Measurements from ENCODE around the gene FAM117A. TPM values are rescaled to one million over a fixed set of nuclear protein-coding genes. Genes with fewer than 3 reads are reported as not detected.
A peak's percentile ranks its signal among the peaks of the same experiment; 100 is the strongest.

The FAM117A gene
- polyA plus RNA-seq, 1 experiment: 2.5 TPM

GRCh38 chr17:49694847-49695697 lies 68.9 kb downstream of the FAM117A start:
- no peaks in the 10 kb centered on the region for H3K27me3 ChIP-seq (ENCODE audit: control insufficient read depth, insufficient read depth, low read length)
- POLR2A ChIA-PET: no interaction called here
- TF ChIP-seq CTCF (IDR thresholded peaks at IDR 0.05; ENCODE audit: low read depth, low read length): peak; percentile 95
- no peak for DNase-seq (ENCODE audit: low read depth, low spot score)
- no peak overlapping the region for H3K27ac ChIP-seq (ENCODE audit: low read depth, low read length)
- H3K4me3 ChIP-seq (ENCODE audit: low read depth, low read length): no peak overlapping the region
- H3K9me3 ChIP-seq (ENCODE audit: control insufficient read depth, insufficient read depth, low read length): no peaks in the 10 kb centered on the region
- CTCF ChIA-PET: interaction anchor here (0.8 to 9.7 kb wide), 14 partner anchors 10 to 138 kb away, joined by 3 to 99 read pairs (median 6); partner anchors contain the start of genes NXPH3 and SLC35B1

- Histone ChIP-seq H3K27ac (ENCODE audit: low read depth, low read length) (no peak overlapping the region), H3K27me3 (ENCODE audit: control insufficient read depth, insufficient read depth, low read length) (no peaks in the 10 kb centered on the region), H3K9me3 (ENCODE audit: control insufficient read depth, insufficient read depth, low read length) (no peaks in the 10 kb centered on the region), H3K4me3 (ENCODE audit: low read depth, low read length) (no peak overlapping the region)
- ChIA-PET CTCF (interaction anchor here (0.7 to 9.7 kb wide), 3 partner anchors 23 to 125 kb away, joined by 4 to 99 read pairs (median 4); no protein-coding TSS in a partner anchor), POLR2A (no interaction called here)
- no peak for TF ChIP-seq CTCF (IDR thresholded peaks at IDR 0.05; ENCODE audit: low read depth, low read length)
- no peak for DNase-seq (ENCODE audit: low read depth, low spot score)
Measured at GRCh38 chr17:49692751-49693150, 71.2 kb downstream of the FAM117A start.

GRCh38 chr17:49691677-49692191 lies 72.2 kb downstream of the FAM117A start:
- H3K27ac ChIP-seq (ENCODE audit: low read depth, low read length): no peak overlapping the region
- no peak overlapping the region for H3K4me3 ChIP-seq (ENCODE audit: low read depth, low read length)
- H3K27me3 ChIP-seq (ENCODE audit: control insufficient read depth, insufficient read depth, low read length): no peaks in the 10 kb centered on the region
- no peak for DNase-seq (ENCODE audit: low read depth, low spot score)
- TF ChIP-seq CTCF (IDR thresholded peaks at IDR 0.05; ENCODE audit: low read depth, low read length): no peak
- CTCF ChIA-PET: interaction anchor here (0.8 to 9.7 kb wide), 5 partner anchors 10 to 135 kb away, joined by 3 to 99 read pairs (median 9); no protein-coding TSS in a partner anchor
- H3K9me3 ChIP-seq (ENCODE audit: control insufficient read depth, insufficient read depth, low read length): no peaks in the 10 kb centered on the region
- POLR2A ChIA-PET: interaction anchor here (0.6 kb wide), 1 partner anchor 298 kb away, joined by 3 read pairs; no protein-coding TSS in a partner anchor

GRCh38 chr17:49691086-49691676 lies 72.8 kb downstream of the FAM117A start:
- H3K27ac ChIP-seq (ENCODE audit: low read depth, low read length): no peak overlapping the region
- H3K27me3 ChIP-seq (ENCODE audit: control insufficient read depth, insufficient read depth, low read length): no peaks in the 10 kb centered on the region
- no peak for TF ChIP-seq CTCF (IDR thresholded peaks at IDR 0.05; ENCODE audit: low read depth, low read length)
- POLR2A ChIA-PET: interaction anchor here (0.6 kb wide), 1 partner anchor 299 kb away, joined by 3 read pairs; no protein-coding TSS in a partner anchor
- no peak for DNase-seq (ENCODE audit: low read depth, low spot score)
- CTCF ChIA-PET: interaction anchor here (0.8 to 9.7 kb wide), 5 partner anchors 11 to 134 kb away, joined by 3 to 99 read pairs (median 9); no protein-coding TSS in a partner anchor
- H3K4me3 ChIP-seq (ENCODE audit: low read depth, low read length): no peak overlapping the region
- no peaks in the 10 kb centered on the region for H3K9me3 ChIP-seq (ENCODE audit: control insufficient read depth, insufficient read depth, low read length)
